ENCODE results near the gene SMC4.
"Not testable (repeated sequence)": the region's sequence is repeated elsewhere in the genome, so short reads cannot be mapped to it uniquely, and the experiment has no call there.

SMC4 gene

GRCh38 chr3:160399125-160400029 lies at the start of gene SMC4, which contains the start of gene IFT80:
Gene SMC4 (plus strand): TSS chr3:160399650. CDS start chr3:160400827, 1,177 bp downstream.
Gene IFT80 (minus strand): TSS chr3:160399225. CDS start chr3:160384600, 14,625 bp downstream.
- peak; percentile 96 for DNase-seq

DNA sequence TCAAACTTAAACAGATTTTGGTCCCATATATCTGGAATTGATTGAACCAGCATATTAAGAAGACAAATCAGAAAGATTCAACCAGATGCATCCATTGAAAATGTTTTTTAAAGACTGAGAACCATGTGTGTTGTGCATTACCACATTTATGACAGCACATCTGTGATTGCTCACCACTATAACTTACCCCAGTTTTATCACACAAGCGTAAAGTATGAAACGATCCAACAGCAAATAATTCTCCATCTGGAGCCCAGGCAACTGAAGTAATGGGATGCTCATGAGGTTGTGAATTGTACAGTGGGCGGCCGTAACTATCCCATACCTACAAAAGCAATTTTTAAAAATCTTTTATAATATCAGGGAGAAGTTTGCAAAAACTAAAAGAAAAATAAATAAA lies 43.6 kb upstream of the SMC4 start:
- no peak for DNase-seq

DNA sequence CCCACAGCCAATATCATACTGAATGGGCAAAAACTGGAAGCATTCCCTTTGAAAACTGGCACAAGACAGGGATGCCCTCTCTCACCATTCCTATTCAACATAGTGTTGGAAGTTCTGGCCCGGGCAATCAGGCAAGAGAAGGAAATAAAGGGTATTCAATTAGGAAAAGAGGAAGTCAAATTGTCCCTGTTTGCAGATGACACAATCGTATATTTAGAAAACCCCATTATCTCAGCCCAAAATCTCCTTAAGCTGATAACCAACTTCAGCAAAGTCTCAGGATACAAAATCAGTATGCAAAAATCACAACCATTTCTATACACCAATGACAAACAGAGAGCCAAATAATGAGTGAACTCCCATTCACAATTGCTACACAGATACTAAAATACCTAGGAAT lies 36.6 kb upstream of the SMC4 start:
- not testable (repeated sequence) for DNase-seq

DNA sequence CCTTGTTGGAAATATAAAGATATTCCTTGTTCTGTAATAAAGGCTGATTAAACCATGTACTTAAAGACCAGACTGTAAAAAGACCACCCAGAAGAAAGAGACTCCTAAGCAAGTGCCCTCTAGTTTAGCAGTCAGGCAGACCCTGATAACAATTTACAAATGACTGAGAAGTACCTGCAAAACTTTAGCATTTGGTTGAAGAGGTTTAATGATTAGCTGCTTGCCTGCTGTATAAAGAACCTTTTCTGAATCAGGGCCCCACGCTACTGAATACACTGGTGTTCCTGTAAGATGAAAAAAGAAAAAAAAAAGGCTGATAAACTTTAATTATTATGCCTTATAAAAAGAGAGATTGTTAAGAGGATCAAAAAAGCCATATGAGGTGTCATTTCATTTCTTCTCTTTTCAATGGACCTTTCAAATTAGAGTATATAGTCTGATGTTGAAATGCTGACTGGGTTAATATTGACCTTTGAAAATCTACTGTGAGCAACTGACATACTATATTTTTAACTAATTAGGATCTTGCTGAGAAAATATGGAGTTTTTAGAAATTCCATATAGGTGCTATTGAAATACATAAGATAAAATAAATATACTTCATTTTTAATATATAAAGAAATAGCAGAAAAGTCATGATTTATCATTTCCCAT lies 33.5 kb upstream of the SMC4 start:
- DNase-seq = no peak

DNA sequence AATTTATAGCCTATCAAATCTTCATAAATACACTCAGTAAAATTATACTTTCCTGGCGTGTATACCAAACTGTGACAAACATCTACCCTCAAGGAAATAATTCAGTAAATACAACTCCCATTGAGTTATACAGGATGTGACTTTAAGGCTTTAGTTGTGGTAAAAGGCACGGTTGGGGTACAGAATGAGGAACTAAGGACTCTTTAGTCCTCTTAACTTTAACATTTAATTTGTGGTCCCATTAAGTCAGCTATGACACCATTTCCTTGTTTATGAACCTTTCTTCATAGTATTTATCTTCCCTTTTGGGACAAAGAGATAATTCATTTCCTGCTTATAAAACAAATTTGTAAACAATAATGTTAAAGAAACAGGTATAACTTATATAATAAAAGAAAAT lies 30.6 kb upstream of the SMC4 start:
- DNase-seq = no peak

DNA sequence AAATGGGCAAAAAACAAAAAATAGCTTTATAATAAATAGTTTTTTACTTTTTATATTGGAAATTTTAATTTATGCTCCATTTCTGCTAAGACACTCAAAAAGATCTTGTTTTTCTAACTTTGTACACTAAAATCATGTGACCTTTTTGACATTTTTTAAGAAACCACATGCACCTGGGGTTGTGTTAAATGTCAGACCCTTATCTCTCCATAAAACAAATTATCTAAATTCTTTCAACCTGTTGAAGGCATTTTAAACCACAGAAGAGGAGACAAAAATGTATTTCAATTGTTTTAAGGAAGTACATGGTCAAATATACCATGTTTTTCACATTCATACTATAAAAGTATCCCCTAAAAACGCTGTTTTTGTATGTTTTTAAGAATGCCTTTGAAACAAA lies 29.7 kb upstream of the SMC4 start:
- no peak for DNase-seq

DNA sequence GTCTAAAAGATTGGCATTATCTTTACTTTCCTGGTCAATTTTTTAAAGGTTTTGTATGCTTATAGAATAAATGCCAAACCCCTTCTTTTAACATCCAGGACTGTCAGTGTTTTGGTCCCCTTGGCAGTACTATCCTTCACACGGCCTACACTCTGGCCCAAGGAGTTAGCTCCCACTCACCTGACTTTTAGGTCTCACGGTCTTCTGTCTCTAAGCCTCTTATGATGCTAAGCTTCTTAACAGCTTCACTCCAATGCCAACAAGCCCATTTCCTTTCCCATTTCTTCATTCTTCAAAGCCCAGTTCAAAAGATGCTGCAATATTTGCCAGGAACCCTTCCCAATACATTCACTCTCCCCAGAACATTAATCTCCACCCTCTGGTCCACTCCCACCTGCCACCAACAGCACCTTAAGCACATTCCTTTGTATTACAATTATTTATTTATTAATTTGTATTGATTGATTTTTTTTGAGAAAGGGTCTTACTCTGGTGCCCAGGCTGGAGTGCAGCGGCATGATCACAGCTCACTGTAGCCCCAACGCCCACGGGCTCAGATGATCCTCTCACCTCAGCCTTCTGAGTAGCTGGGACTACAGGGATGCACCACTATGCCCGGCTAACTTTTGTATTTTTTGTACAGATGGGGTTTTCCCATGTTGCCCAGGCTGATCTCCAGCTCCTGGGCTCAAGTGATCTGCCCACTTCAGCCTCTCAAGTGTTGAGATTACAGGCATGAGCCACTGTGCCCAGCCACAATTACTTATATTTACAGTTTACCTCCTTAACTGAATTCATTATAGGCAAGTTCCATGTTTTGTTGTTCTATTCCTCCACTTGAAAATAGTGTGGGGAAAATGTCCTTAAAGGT lies 28.2 kb upstream of the SMC4 start:
- no peak for DNase-seq

DNA sequence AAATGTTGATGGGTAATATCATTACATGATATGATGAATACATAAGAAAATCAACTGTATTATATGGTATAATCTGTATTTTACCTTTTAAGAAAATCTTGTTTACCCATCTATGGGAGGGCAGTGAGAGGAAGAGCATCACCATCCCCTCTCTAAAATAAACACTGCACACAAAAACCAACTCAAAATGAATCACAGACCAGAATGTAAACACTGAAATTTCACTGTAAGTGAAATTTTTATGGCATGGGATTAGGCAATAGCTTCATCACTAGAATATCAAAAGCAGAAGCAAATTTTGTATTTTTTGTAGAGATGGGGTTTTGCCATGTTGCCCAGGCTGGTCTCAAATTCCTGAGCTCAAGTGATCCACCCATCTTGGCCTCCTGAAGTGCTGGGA lies 26.7 kb upstream of the SMC4 start:
- no peak for DNase-seq

DNA sequence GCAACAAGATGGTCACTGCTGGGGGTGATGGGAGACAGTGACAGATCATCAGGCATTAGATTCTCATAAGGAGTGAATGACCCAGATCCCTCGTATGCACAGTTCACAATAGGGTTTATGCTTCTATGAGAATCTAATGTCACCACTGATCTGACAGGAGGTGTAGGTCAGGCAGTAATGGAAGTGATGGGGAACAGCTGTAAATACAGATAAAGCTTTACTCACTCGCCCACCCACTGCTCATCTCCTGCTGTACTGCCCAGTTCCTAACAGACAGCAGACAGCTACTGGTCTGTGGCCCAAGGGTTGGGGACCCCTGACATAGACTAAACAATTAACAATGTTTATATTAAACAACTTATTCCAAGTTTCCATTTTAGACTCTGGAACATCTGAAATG lies 25.8 kb upstream of the SMC4 start:
- DNase-seq = no peak

DNA sequence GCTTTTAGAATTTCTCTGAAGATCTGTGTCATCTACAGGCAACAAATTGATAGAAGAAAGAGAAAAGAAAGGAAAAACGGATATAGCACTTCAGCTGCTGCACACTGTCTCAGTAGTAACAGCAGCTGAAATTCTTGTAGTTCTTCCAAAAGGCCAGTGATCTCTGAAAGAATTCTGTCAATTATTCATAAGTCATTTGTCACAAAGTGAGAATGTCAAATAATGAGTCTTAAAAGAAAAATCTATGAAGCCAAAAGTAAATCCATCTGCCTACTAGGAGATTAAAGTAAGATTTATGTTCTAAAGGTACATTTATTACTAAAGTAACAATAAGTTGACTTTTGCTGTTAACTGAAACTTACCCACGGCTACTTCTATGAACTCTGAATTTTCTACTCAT lies 25.0 kb upstream of the SMC4 start:
- no peak for DNase-seq

- DNase-seq = no peak
Observed at GRCh38 chr3:160374925-160375324, 24.5 kb upstream of the SMC4 start.

DNA sequence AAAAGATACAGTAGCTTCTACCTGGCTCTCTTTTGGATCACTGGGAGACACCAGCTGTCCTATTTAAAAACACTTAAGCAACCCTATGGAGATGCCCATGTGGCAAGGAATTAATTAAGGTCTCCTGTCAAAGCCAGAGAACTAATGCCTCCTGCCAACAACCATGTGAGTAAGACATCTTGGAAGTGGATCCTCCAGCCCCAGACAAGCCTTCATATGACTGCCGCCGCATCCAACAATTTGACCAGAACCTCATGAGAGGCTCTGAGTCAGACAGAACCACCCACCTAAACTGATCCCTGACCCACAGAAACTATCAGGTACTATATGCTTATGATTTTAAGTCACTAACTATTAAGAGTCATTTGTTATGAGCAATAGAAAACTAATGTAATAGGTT lies 22.8 kb upstream of the SMC4 start:
- no peak for DNase-seq

- no peak for DNase-seq
Observed at GRCh38 chr3:160378331-160379109, 20.9 kb upstream of the SMC4 start.

DNA sequence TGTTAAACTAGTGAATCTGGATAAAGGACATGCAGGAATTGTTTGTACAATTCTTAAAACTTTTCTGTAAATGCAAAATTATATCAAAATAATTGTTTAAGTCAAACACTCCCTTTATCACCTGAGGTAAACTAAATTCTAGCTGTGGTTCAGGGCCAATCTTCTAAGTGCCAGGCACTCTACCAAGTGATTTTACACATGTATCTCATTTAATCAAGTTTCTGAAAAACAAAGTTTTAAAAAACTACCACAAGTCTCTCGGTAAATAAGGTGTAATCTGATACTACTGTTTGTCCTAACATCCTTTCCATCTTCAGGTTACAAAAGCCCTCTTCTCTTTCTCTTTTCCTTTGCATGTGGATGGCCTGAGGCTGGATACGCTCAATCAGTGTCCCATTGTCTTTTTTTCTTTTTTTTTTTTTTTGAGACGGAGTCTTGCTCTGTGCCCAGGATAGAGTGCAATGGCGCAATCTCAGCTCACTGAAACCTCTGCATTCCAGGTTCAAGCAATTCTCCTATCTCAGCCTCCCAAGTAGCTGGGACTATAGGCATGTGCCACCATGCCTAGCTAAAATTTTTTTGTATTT lies 19.7 kb upstream of the SMC4 start:
- DNase-seq = no peak

DNA sequence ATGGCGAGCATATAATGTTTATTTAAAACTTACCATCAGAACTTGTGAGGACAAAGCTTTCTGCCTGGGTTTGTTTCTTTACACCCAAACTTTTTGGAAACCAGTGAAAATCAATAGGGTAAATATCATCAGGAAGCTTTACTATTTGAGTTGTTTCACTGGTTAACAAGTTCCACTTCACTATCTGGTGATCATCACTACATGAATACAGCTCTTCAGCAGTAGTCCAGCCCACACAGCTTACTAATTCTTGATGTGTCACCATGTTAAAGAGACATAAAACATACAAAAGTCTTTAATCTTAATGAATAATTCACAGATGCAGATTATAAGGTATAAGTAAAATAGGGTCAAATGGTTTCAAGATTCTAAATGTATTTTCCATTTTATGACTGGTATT lies 18.0 kb upstream of the SMC4 start:
- DNase-seq = no peak

DNA sequence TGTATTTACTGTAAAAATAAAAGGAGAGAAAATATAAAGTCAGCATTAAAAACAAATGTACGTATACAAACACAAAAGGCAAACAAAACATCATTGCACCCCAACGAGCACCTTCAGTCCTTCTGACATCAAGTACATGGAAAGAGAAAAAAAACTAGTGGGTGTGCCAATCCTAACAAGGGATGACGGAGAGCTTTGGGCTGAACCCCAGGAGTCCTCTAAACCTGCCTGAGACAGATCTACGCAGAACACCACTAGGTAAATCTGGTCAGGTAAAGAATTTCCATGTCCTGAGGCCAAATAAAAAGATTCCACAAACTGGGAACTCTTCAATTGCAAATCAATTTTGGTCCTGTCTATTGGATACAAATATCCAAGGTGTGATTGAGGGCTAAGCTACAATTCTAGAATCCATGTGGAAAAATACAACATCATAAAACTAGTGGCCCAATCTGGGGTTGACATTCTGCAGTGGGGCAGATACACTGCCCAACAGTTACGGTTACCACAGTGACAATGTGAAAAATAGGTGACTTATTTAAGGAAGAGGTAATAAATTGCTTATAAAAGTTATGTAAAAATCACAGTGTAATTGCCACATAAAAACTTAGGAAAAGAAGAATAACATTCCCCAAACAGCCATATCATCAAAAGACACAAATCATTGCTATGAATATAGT lies 14.7 kb upstream of the SMC4 start:
- DNase-seq = no peak

DNA sequence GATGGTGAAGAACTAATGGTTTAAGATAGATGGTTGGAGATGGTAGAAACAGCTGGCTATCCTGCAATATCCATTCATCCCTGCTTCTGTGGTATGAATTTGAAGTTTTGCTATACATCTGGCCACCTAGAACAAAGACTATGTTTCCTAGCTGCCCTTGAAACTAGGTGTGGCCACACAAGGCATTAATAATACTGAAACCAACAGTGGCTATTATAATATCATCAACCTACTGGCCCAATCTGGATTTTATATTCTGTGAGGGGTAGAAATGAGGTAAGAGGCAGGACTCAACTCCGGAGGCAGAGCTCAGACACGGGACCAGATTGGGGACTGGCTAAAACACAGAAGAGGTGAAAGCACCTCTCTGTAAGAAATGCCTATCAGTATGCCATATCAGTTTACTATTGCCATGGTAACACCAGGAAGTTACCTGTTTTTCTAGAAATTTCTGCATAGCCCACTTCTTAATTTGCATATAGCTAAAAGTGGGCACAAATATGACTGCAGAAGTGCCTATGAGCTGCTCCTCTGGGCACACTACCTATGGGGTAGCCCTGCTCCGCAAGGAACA lies 8.8 kb upstream of the SMC4 start:
- no peak for DNase-seq

- no peak for DNase-seq
Observed at GRCh38 chr3:160392798-160393197, 6.7 kb upstream of the SMC4 start.

GRCh38 chr3:160393346-160394008 lies 6.0 kb upstream of the SMC4 start:
- DNase-seq = no peak

DNA sequence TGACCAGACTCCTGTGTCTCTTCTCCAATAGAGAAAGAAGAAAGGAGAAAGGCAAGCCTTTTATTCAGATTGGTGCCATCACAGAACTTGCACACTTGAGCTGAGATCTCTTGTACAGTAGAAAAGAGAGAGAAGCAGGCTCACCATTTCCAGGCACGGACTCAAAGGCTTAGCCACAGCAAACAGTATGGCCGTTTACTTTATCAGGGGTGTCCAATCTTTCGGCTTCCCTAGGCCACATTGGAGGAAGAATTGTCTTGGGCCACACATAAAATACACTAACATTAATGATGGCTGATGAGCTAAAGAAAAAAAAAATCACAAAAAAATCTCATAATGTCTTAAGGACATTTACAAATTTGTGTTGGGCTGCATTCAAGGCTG lies 5.4 kb upstream of the SMC4 start:
- no peak for DNase-seq

- no peak for DNase-seq
Observed at GRCh38 chr3:160395297-160395696, 4.2 kb upstream of the SMC4 start.
